Stimulated activated CD8-positive, alpha-beta memory T cell treated with anti-CD3 and anti-CD28 coated beads, Interleukin-4, amount 100 ng/mL, for 1 hour (primary cell): Measurements from ENCODE around the gene BOLL.
"Not testable (repeated sequence)": the region's sequence is repeated elsewhere in the genome, so short reads cannot be mapped to it uniquely, and the experiment has no call there.

Experiments used
- DNase-seq, 2 donors: peaks; one replicate each; pipeline ENCODE4 v3.0.0-alpha.2; 2020; ENCODE audit warnings: low read depth in 2 of 2, low spot score in 1 of 2

The BOLL gene

GRCh38 chr2:197706839-197707207, 78.3 kb downstream of the BOLL start:
- no peak for DNase-seq

DNA sequence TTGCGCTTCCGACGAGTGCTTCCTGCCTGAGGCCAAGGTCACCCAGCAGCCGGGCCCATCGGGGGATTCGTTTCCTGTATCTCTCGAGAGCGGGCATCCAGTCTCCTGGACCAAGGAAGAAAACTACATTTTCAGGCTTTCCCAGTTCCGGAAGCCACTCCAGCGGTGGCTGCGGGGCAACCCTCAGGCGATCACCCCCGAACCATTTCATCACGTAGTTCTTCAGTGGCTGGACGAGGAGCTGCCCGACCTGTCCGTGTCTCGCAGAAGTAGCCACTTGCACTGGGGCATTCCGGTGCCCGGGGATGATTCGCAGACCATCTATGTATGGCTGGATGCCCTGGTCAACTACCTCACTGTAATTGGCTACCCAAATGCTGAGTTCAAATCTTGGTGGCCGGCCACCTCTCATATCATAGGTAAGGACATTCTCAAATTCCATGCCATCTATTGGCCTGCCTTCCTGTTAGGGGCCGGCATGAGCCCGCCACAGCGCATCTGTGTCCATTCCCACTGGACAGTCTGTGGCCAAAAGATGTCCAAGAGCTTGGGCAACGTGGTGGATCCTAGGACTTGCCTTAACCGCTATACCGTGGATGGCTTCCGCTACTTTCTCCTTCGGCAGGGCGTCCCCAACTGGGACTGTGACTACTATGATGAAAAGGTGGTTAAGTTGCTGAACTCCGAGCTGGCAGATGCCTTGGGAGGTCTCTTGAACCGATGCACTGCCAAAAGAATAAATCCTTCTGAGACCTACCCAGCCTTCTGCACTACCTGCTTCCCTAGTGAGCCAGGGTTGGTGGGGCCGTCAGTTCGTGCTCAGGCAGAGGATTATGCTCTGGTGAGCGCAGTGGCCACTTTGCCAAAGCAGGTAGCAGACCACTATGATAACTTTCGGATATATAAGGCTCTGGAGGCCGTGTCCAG, 78.9 kb downstream of the BOLL start:
- DNase-seq: no peak

GRCh38 chr2:197705121-197705911, 79.8 kb downstream of the BOLL start, which contains the start of gene MARS2:
Gene MARS2, plus strand, starts transcription at chr2:197705369. Its CDS starts 37 bp downstream, at chr2:197705406.
- DNase-seq: peak; percentile 80 to 87

DNA sequence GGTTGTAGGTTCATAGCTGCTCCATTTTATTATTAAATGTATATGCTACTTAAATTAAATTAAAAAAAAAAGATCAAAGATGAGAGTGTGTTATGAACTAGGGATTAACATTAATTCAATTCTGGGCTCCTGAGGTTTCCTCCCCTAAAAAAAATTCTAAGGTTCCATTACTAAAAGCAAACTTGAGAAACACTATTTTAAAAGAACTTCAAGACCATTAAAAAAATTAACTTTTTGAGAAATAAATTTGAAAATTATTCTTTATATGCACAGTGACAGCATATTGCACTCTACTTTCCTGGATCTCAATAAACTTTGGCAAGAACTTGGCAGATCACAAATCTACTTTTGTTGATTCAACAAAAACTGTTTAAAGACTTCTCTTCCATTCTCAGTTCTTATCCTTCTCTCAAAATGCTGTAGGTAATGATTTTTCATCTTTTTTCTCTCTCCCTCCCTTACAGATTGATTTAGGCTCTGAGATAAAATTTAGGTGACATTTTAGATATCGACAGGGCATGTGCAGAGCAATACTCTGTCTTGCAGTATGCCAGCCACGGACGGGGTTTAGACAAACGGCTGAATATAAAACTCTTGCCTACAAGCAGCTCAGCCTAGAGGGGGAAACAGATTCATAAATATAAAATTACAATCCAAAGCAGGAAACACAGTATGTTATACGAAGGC, 80.5 kb downstream of the BOLL start:
- DNase-seq: no peak

DNA sequence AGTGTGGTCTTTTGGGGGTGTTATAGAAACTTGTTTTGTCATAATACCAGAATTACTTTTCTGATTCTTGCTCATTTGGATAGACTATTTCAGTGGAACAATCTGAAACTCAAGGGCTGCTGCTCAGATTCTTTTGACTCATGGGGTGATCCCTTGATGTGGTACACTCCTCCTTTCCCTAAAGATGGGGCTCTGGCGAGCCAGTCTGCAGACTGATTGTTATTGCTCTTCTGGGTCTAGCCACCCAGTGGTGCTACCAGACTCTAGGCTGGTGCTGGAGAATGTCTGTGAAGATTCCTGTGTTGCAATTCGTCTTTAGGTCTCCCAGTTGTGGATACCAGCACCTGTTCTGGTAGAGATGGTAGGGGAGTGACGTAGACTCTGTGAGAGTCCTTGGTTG, 84.2 kb downstream of the BOLL start:
- DNase-seq: no peak

GRCh38 chr2:197699724-197700123, 85.4 kb downstream of the BOLL start:
- not testable (repeated sequence) for DNase-seq

GRCh38 chr2:197696571-197696970, 88.5 kb downstream of the BOLL start:
- not testable (repeated sequence) for DNase-seq

GRCh38 chr2:197695971-197696370, 89.1 kb downstream of the BOLL start:
- DNase-seq: not testable (repeated sequence)

DNA sequence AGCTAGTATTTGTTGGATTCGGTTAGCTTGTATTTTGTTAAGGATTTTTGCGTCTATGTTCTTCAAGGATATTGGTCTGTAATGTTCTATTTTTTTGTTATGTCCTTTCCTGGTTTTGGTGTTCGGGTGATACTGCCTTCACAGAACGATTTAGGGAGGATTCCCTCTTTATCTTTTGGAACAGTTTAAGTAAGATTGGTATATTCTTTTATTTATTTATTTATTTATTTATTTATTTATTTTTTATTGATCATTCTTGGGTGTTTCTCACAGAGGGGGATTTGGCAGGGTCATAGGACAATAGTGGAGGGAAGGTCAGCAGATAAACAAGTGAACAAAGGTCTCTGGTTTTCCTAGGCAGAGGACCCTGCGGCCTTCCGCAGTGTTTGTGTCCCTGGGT, 89.9 kb downstream of the BOLL start:
- DNase-seq: not testable (repeated sequence)

GRCh38 chr2:197677483-197677882, 107.6 kb downstream of the BOLL start:
- DNase-seq: no peak

DNA sequence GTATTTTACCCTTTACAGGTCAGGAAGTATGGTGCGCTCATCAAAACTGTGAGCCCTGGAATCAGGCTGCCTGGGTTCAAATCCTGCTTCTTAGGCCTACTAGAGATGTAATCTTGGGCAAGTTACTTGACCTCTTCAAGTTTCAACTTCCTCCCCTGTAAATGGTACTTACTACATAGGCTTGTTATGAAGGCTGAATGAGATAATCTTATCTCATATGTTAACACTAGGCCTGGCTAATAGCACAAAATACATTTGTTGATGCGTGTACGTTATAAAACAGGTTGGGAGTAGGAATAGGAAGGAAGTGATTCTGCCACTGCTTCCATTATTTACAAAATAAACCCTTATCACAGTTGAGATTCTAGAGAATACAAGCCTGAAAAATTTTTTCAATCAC, 108.1 kb downstream of the BOLL start:
- DNase-seq: no peak
